ENCODE data around the gene PIP5K1B. TPM values are rescaled to one million over a fixed set of nuclear protein-coding genes. Genes with fewer than 3 reads are reported as not detected.

The PIP5K1B gene
- total RNA-seq, 1 experiment from 2014 or later = 1.1 TPM

DNA sequence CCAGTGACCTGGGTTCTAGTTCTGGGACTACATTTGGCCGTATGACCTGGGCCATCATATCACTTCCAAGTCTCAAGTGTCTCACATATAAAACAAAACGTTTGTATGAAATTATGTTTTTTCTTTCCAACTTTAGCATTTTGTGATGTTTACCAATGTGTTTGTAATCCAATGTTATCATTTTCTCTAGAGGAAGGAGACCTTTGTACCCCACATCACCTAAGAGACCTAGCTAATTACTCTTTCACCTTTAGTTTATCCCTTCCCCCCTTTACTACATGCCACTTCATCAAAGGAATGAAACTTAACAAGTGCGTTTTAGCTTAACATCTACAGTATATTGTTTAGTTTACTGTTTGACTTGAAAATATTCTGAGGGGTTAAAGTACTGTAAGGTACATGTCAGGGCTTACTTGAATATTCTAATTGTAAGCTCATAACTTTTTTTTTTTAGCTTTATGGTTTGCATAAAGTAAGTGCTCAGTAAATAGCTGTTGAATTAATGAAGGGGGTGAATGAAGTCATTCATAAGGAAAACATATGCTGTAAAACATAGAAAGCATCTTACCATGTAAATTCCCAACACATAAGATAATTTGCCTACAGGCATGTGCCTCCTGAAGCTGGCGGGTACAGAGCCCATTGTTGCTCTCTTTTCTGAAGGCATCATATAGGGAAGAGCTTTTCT is 2.9 kb downstream of the PIP5K1B start:
- no peak for DNase-seq (ENCODE audit: low spot score)

DNA sequence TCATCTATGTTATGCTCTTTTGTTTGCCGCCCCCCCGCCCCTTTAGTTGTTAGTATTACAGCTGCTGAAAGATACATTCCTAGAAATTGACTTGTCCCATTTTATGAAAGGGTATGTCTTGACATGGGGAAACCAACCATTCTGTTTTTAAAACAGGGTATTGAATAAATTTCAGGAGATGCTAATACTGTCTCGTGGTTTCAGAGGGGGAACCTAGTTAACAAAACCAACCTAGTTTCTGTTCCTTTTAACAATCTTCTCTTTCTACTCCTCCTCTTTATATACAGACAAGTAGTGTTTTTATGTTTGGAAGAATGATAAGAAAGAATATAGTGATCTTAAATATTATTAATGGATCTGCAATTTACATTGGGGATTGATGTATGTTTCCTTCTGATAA is 3.5 kb downstream of the PIP5K1B start:
- DNase-seq (ENCODE audit: low spot score) = no peak

DNA sequence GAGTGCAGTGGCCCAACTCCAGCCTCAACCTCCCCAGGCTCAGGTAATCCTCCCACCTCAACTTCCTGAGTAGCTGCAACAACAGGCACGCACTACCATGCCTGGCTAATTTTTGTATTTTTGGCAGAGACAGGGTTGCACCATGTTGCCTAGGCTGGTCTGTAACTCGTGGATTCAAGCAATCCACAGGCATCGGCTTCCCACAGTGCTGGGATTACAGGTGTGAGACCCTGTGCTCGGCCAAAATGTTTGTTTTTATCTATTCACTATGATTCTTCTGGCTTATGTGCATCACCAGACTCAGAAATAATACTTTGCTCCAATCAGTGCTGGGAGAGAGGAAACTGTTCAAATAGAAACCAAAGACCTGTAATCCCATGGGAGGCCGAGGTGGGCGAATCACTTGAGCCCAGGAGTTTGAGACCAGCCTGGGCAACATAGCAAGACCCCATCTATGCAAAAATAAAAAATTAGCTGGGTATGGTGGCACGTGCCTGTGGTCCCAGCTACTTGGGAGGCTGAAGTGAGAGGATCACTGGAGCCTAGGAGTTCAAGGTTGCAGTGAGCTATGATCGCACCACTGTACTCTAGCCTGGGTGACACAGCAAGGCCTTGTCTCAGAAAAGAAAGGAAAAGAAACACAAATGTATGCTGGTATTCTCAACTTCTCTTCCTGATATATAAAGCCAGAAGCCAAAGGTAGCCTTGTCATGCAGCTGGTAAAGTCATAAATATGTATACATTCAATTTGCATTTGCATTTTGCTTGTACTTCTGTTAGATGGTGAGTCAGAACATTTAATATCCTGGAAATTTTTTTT is 4.5 kb downstream of the PIP5K1B start:
- no peak for DNase-seq (ENCODE audit: low spot score)

- no peak for DNase-seq (ENCODE audit: low spot score)
Observed at GRCh38 chr9:68710111-68710471, 5.1 kb downstream of the PIP5K1B start.

DNA sequence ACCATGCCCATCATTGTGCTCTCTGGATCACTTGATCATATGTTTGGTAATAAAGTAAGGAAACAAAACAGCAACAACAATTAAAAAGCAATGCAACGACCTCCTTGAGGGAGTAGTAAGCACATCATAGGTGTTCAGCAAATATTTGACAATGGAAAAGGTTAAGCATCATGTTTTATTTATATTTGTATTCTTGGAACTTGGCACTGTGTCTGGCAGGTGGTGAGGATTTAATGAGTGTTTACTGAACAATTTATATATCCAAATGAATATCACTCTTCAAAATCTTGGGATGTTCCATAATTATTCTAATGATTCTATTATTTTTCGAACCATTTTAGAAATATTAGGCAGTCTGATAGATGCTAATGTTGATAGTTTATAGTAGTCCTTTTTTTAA is 6.2 kb downstream of the PIP5K1B start:
- DNase-seq (ENCODE audit: low spot score) = no peak

- no peak for DNase-seq (ENCODE audit: low spot score)
Observed at GRCh38 chr9:68711932-68712331, 6.9 kb downstream of the PIP5K1B start.

GRCh38 chr9:68714416-68715180 is 9.6 kb downstream of the PIP5K1B start:
- DNase-seq (ENCODE audit: low spot score) = no peak

- DNase-seq (ENCODE audit: low spot score) = no peak
Observed at GRCh38 chr9:68715181-68715456, 10.1 kb downstream of the PIP5K1B start.

- DNase-seq (ENCODE audit: low spot score) = no peak
Observed at GRCh38 chr9:68717552-68718443, 12.8 kb downstream of the PIP5K1B start.

GRCh38 chr9:68719847-68720246 is 14.8 kb downstream of the PIP5K1B start:
- no peak for DNase-seq (ENCODE audit: low spot score)

GRCh38 chr9:68720656-68721313 is 15.7 kb downstream of the PIP5K1B start:
- no peak for DNase-seq (ENCODE audit: low spot score)

DNA sequence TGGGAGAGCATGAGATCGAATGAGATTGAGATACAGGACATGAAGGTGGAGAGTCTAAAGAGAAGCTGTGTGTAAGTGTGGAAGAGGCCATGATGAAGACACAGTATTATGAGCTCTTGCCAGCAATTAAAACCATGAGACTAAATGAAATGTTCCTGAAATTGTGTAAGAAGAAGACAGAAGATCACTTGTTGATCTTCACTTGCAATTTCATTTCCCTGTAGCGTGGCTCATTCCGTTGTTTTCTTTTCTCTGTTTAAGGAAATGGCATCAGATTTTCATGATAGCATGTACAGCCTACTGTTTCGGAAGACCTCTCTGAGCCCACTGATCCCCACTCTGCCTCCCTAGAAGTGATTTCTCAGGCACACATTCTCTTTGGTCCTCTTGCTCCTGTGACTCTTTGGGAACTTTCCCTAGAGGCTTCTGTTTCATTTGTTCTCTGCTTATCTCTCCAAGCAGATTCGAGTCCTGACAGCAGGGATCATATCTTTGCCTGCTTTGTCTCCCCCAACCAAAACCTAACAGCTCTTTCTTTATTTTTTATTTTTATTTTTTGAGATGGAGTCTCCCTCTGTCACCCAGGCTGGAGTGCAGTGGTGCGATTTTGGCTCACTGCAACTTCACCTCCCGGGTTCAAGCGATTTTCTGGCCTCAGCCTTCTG is 16.8 kb downstream of the PIP5K1B start:
- no peak for DNase-seq (ENCODE audit: low spot score)

DNA sequence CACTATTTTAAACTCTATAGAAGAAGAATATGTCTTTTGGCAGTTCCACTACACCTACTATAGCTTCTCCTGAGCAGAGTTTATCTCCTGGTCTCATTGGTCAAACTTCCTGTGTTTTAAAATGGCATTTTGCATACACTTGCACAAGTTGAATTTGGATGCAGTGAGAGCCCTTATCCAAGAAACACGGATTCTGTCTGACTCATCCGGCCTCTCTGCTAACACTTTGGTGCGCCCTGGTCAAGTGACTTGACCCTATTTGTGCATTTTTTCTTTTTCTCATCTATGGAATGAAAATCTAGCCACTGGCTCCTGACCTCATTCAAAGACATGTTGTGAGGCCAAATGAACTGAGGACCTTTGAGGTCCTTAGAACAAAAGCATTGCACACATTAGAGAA is 20.0 kb downstream of the PIP5K1B start:
- DNase-seq (ENCODE audit: low spot score) = no peak

GRCh38 chr9:68726489-68726888 is 21.4 kb downstream of the PIP5K1B start:
- DNase-seq (ENCODE audit: low spot score) = no peak

- DNase-seq (ENCODE audit: low spot score) = no peak
Observed at GRCh38 chr9:68727636-68728035, 22.6 kb downstream of the PIP5K1B start.

- no peak for DNase-seq (ENCODE audit: low spot score)
Observed at GRCh38 chr9:68728731-68729130, 23.7 kb downstream of the PIP5K1B start.

DNA sequence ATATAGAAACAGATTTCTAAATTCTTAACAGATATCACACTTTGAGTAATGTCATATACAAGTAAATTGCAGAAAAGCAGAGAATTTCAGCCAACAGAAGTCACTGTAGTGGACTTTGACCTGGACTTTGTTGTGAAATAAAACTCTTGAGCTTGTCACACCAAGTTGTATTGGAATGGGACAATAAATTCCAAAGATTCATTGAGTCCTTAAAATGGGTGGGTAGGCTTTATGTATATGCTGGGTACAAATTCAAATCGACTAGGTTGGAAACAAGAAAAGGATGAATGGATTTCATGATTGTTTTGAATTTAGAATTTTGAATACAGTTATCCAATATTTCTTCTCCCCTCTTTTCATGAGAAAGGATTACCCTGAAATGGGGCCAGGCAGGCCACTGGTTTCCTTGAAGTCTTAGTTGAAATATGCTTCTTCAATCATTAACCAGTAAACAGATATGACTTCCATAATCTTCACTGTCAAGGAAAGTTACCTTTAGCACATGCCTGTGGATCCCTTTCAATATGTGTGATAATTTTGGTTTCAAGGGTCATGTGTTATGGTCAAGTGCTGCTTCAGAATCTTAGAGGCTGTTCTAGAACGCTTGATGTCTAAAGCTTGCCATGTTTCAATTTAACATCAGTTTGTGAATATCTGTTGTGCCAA is 25.7 kb downstream of the PIP5K1B start:
- DNase-seq (ENCODE audit: low spot score) = peak; percentile 58

GRCh38 chr9:68731857-68732256 is 26.8 kb downstream of the PIP5K1B start:
- DNase-seq (ENCODE audit: low spot score) = peak; percentile 26

GRCh38 chr9:68732405-68733020 is 27.5 kb downstream of the PIP5K1B start:
- no peak for DNase-seq (ENCODE audit: low spot score)

GRCh38 chr9:68733021-68733405 is 28.0 kb downstream of the PIP5K1B start:
- DNase-seq (ENCODE audit: low spot score) = no peak

All from HT-29 (cell line).